GM12878 (cell line): ENCODE measurements around the gene ADIG. TPM values are rescaled to one million over a fixed set of nuclear protein-coding genes. Genes with fewer than 3 reads are reported as not detected.

Experiments
- ATAC-seq: fragments of 200-7000 bp; cut with Tn5 transposase; 3 replicates; pipeline ENCODE4 v1.9.1; 2020; ENCODE audit warnings: mild to moderate bottlenecking, moderate library complexity
- BruUV-seq: library from RNA; stranded (reverse); fragments of 400-500 nt; replicated peaks from 2 replicates; lab custom pipeline; 2021; lab: Mats Ljungman, UMichigan
- CTCF ChIA-PET: fragments of 300-600 bp; sonication (Branson Sonifier 250); formaldehyde crosslinking; extraction: SDS; loops from one replicate; lab custom pipeline; 2021; ENCODE audit warnings: inconsistent platforms; lab: Yijun Ruan, JAX
- POLR2A ChIA-PET: fragments of 350-600 bp; formaldehyde crosslinking; extraction: SDS; loops from one replicate; lab custom pipeline; 2021; ENCODE audit warnings: inconsistent platforms; lab: Charles Lee
- RAD21 ChIA-PET: fragments of 300-600 bp; sonication (Branson Sonifier 250); formaldehyde crosslinking; loops from one replicate; lab custom pipeline; 2023; ENCODE audit warnings: antibody characterized with exemption; ENCODE audit not compliant: unreplicated experiment; lab: Charles Lee
- SMC1A ChIA-PET: fragments of 300-600 bp; sonication (Branson Sonifier 250); formaldehyde crosslinking; loops from one replicate; lab custom pipeline; 2023; ENCODE audit not compliant: unreplicated experiment, uncharacterized antibody; lab: Charles Lee
- DNase-seq: peaks from one replicate; pipeline ENCODE4 v3.0.0-alpha.2; 2011; ENCODE audit warnings: low read depth, low spot score
- FAIRE-seq: peaks from 3 replicates; lab custom pipeline; 2011; peaks lifted over from hg19 to GRCh38; lab: Jason Lieb, UNC
- H2AFZ ChIP-seq: 2 replicates; pipeline ENCODE4 v1.6.0; 2011; ENCODE audit warnings: low read depth, low read length, control low read depth; ENCODE audit not compliant: control insufficient read depth
- H3K27ac ChIP-seq: 2 replicates; pipeline ENCODE4 v1.5.1; 2011; ENCODE audit warnings: control low read depth; ENCODE audit not compliant: control insufficient read depth, insufficient read depth
- H3K27me3 ChIP-seq, 2 experiments: replicated peaks in 1 of 2; 2 replicates each; pipeline versions ENCODE4 v1.6.0 to v1.6.1; 2011; ENCODE audit warnings: low read length in 1 of 2; ENCODE audit not compliant: control insufficient read depth in 2 of 2, insufficient read depth in 2 of 2
- H3K36me3 ChIP-seq, 2 experiments: 2 replicates each; pipeline ENCODE4 v1.5.1; 2011; ENCODE audit warnings: low read length in 1 of 2; ENCODE audit not compliant: control insufficient read depth in 2 of 2, insufficient read depth in 2 of 2
- H3K4me1 ChIP-seq: 2 replicates; pipeline ENCODE4 v1.6.1; 2011; ENCODE audit warnings: mild to moderate bottlenecking, low read length, moderate library complexity, mixed read lengths; ENCODE audit not compliant: control insufficient read depth, insufficient read depth
- H3K4me2 ChIP-seq: 2 replicates; pipeline ENCODE4 v1.6.0; 2011; ENCODE audit warnings: control low read depth; ENCODE audit not compliant: control insufficient read depth, insufficient read depth
- H3K4me3 ChIP-seq: fragments of 200-600 bp; sonication (generic); 2 replicates; pipeline ENCODE4 v1.5.1; 2016
- H3K79me2 ChIP-seq: 2 replicates; pipeline ENCODE4 v1.6.0; 2011; ENCODE audit warnings: low read length; ENCODE audit not compliant: control insufficient read depth, insufficient read depth
- H3K9ac ChIP-seq: 2 replicates; pipeline ENCODE4 v1.8.0; 2011; ENCODE audit warnings: low read length, control low read depth, mixed read lengths; ENCODE audit not compliant: control insufficient read depth, insufficient read depth
- H3K9me3 ChIP-seq: replicated peaks from 3 replicates; pipeline ENCODE4 v1.5.1; 2011; ENCODE audit warnings: mild to moderate bottlenecking, low read length; ENCODE audit not compliant: control insufficient read depth, insufficient read depth
- H4K20me1 ChIP-seq: 2 replicates; pipeline ENCODE4 v1.6.0; 2011; ENCODE audit not compliant: control insufficient read depth, insufficient read depth
- IKZF1 ChIP-seq: fragments of 450-650 bp; conservative IDR thresholded peaks from 2 replicates; pipeline ENCODE4 v1.6.1; 2017; ENCODE audit warnings: antibody characterized with exemption, mild to moderate bottlenecking
- JUND ChIP-seq: IDR thresholded peaks from 2 replicates; pipeline ENCODE4 v1.6.1; 2012; ENCODE audit warnings: low read depth, mild to moderate bottlenecking, low read length, improper control_type of control experiment, moderate library complexity
- MEF2A ChIP-seq: IDR thresholded peaks from 2 replicates; pipeline ENCODE4 v1.6.1; 2011; ENCODE audit warnings: low read depth, mild to moderate bottlenecking, low read length, moderate library complexity; ENCODE audit not compliant: insufficient read depth
- SIX5 ChIP-seq: IDR thresholded peaks from 2 replicates; pipeline ENCODE4 v1.6.1; 2011; ENCODE audit warnings: mild to moderate bottlenecking, low read depth, low read length, moderate library complexity; ENCODE audit not compliant: severe bottlenecking
- SUZ12 ChIP-seq: fragments of 200-600 bp; sonication (generic); IDR thresholded peaks from one replicate; pipeline ENCODE4 v1.6.1; 2018; ENCODE audit warnings: antibody characterized with exemption, mild to moderate bottlenecking; ENCODE audit not compliant: unreplicated experiment
- TCF7 ChIP-seq: IDR thresholded peaks from 2 replicates; pipeline ENCODE4 v1.6.1; 2014; ENCODE audit warnings: antibody characterized with exemption, borderline replicate concordance
- WRNIP1 ChIP-seq: IDR thresholded peaks from 2 replicates; pipeline ENCODE4 v1.6.1; 2011; ENCODE audit warnings: low read depth, low read length, improper control_type of control experiment, borderline replicate concordance
- ZNF207 ChIP-seq: fragments of 450-650 bp; IDR thresholded peaks from 2 replicates; pipeline ENCODE4 v1.6.1; 2014; ENCODE audit warnings: antibody characterized with exemption, mild to moderate bottlenecking, borderline replicate concordance
- WGBS: methylation state at CpG from one replicate; pipeline ENCODE4 v1.1.6; 2016; ENCODE audit warnings: low lambda C conversion rate; ENCODE audit not compliant: insufficient replicate concordance, insufficient coverage; ENCODE audit errors: missing lambda C conversion rate; 5-methylcytosine and 5-hydroxymethylcytosine counted together
- in situ Hi-C: fragments of 300-500 bp; cut with MboI; formaldehyde crosslinking; loops from 9 replicates; pipeline ENCODE4 v1.14.3; 2018; ENCODE audit warnings: mixed read lengths
- intact Hi-C: fragments of 100-400 bp; cut with micrococcal nuclease; formaldehyde crosslinking; loops from one replicate; pipeline ENCODE4 v1.14.2; 2022; ENCODE audit not compliant: unreplicated experiment
- polyA plus RNA-seq, 11 experiments: library from polyadenylated mRNA; depleted of rRNA in 4 of 11; unstranded in 6 of 11; stranded (reverse) in 5 of 11; fragments of >200 nt; fragmentation: Nextera tagmentation in 4 of 11; fragmentation: Illumina TruSeq in 1 of 11; extraction: Ambion mirVana in 4 of 11; extraction: Trizol in 1 of 11; gene quantifications; 1 replicate in 1 of 11; 2 replicates in 10 of 11; pipeline versions ENCODE4 v1.2.1 to v1.2.3, GENCODE V29; 2011 to 2016; ENCODE audit warnings: inconsistent platforms in 2 of 11, missing spikeins in 2 of 11, low read depth in 1 of 11
- total RNA-seq, 4 experiments: library from RNA; depleted of rRNA in 3 of 4; stranded (reverse); fragments of >200 nt in 3 of 4; fragmentation: Illumina TruSeq in 1 of 4; extraction: Trizol in 1 of 4; gene quantifications; 2 replicates each; pipeline versions ENCODE4 v1.2.1 to v1.2.3, GENCODE V29; 2013 to 2021
- TF ChIP-seq, protein P1 (sequence below): fragments of 450-650 bp; IDR thresholded peaks from 2 replicates; pipeline ENCODE4 v1.6.1; 2017; ENCODE audit warnings: mild to moderate bottlenecking, moderate library complexity

Gene ADIG
- total and polyA plus RNA-seq, 10 of the 15 experiments (the other 5 are each of a cell fraction or from before 2014, with no cell fraction given): not detected

DNA sequence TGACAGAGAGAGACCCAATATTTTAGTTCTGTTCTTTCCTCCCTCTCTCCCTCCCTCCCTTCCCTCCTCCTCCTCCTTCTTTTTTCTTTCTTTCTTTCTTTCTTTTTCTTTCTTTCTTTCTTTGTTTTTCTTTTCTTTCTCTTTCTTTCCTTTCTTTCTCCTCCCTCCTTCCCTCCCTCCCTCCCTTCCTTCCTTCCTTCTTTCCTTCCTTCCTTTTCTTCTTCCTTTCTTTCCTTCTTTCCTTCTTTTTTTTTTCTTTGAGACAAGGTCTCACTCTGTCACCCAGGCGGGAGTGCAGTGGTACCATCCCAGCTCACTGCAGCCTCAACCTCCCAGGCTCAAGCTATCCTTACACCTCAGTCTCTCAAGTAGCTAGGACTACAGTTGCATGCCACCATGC is 49.0 kb downstream of the ADIG start (continued):
- no peak for TF ChIP-seq WRNIP1
- no peak for TF ChIP-seq TCF7
- no peak for TF ChIP-seq ZNF207
- no peak for TF ChIP-seq SUZ12
- no peak for TF ChIP-seq SIX5

DNA sequence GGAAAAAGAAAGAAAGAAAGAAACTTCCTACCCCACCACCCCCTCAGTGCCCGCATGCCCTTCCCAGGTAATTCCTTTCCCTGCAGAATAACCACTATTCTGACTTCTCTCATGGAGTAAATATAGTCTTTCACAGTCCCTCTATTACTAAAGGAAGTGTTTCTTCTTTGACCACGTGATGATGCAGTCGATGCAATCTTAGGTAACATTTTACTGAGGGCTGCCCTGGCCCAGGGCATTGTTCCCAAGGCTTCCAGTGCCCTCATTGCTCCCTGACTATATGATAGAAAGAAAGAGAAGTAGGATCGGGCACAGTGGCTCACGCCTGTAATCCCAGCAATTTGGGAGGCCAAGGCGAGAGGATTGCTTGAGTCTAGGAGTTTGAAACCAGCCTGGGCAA is 49.7 kb downstream of the ADIG start:
- in situ Hi-C loops (no loop called here), intact Hi-C loops (no loop called here)
- Histone ChIP-seq H2AFZ (no peak overlapping the region), H3K27ac (no peak overlapping the region), H3K4me3 (no peak overlapping the region), H3K27me3 (peaks cover 0 to 2% of the 10 kb centered on the region in 2 experiments; a peak in 1 of 4 replicates), H3K4me1 (no peaks in the 10 kb centered on the region), H3K9ac (no peak overlapping the region), H3K36me3 (no peaks in the 10 kb centered on the region), H3K4me2 (no peak overlapping the region), H4K20me1 (no peaks in the 10 kb centered on the region), H3K79me2 (no peaks in the 10 kb centered on the region), H3K9me3 (no peaks in the 10 kb centered on the region)
- DNase-seq (no peak), FAIRE-seq (no peak), ATAC-seq (no peak)
- ChIA-PET CTCF (interaction anchor here (1.0 kb wide), 1 partner anchor 9 kb away, joined by 3 read pairs; no protein-coding TSS in a partner anchor), RAD21 (interaction anchor here (0.6 kb wide), 1 partner anchor 406 kb away, joined by 3 read pairs; no protein-coding TSS in a partner anchor), POLR2A (no interaction called here), SMC1A (no interaction called here)
- BruUV-seq: no TSS peak
- WGBS: 47% methylated on average over 6 of the region's 6 CpGs
- TF ChIP-seq MEF2A (no peak), IKZF1 (no peak), JUND (no peak)
- TF ChIP-seq, protein P1, sequence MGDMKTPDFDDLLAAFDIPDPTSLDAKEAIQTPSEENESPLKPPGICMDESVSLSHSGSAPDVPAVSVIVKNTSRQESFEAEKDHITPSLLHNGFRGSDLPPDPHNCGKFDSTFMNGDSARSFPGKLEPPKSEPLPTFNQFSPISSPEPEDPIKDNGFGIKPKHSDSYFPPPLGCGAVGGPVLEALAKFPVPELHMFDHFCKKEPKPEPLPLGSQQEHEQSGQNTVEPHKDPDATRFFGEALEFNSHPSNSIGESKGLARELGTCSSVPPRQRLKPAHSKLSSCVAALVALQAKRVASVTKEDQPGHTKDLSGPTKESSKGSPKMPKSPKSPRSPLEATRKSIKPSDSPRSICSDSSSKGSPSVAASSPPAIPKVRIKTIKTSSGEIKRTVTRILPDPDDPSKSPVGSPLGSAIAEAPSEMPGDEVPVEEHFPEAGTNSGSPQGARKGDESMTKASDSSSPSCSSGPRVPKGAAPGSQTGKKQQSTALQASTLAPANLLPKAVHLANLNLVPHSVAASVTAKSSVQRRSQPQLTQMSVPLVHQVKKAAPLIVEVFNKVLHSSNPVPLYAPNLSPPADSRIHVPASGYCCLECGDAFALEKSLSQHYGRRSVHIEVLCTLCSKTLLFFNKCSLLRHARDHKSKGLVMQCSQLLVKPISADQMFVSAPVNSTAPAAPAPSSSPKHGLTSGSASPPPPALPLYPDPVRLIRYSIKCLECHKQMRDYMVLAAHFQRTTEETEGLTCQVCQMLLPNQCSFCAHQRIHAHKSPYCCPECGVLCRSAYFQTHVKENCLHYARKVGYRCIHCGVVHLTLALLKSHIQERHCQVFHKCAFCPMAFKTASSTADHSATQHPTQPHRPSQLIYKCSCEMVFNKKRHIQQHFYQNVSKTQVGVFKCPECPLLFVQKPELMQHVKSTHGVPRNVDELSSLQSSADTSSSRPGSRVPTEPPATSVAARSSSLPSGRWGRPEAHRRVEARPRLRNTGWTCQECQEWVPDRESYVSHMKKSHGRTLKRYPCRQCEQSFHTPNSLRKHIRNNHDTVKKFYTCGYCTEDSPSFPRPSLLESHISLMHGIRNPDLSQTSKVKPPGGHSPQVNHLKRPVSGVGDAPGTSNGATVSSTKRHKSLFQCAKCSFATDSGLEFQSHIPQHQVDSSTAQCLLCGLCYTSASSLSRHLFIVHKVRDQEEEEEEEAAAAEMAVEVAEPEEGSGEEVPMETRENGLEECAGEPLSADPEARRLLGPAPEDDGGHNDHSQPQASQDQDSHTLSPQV: no peak
